ENCODE results near the gene RUBCNL. TPM values are rescaled to one million over a fixed set of nuclear protein-coding genes. Genes with fewer than 3 reads are reported as not detected.

The RUBCNL gene, protein sequence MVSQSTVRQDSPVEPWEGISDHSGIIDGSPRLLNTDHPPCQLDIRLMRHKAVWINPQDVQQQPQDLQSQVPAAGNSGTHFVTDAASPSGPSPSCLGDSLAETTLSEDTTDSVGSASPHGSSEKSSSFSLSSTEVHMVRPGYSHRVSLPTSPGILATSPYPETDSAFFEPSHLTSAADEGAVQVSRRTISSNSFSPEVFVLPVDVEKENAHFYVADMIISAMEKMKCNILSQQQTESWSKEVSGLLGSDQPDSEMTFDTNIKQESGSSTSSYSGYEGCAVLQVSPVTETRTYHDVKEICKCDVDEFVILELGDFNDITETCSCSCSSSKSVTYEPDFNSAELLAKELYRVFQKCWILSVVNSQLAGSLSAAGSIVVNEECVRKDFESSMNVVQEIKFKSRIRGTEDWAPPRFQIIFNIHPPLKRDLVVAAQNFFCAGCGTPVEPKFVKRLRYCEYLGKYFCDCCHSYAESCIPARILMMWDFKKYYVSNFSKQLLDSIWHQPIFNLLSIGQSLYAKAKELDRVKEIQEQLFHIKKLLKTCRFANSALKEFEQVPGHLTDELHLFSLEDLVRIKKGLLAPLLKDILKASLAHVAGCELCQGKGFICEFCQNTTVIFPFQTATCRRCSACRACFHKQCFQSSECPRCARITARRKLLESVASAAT
- total RNA-seq (2021) = 0.94 and 1.4 TPM in 2 replicates
- long read RNA-seq, partial matches to known transcripts = 1 of 14 reads
- long read RNA-seq, other reads (novel, unspliced or antisense) = 6 of 14 reads

GRCh38 chr13:46387064-46387851 is at the start of gene RUBCNL:
Gene RUBCNL, minus strand, starts transcription at chr13:46387252. Its CDS starts 14,777 bp downstream, at chr13:46372475.
- no peak within 1 kb of the TSS for H3T11ph ChIP-seq (ENCODE audit: low read length)

More at GRCh38 chr13:46387064-46387851, at the start of gene RUBCNL:
- no peak within 1 kb of the TSS for H4K91ac ChIP-seq (ENCODE audit: insufficient read length, low read depth, low read length)
- H2AK5ac ChIP-seq (ENCODE audit: insufficient read length, low read length) = no peak within 1 kb of the TSS
- no peak within 1 kb of the TSS for H2BK20ac ChIP-seq (ENCODE audit: low read depth, low read length, poor library complexity, severe bottlenecking)
- peaks cover 18% of the 10 kb centered on the region for H3K23me2 ChIP-seq (ENCODE audit: insufficient read length, low read depth, low read length, poor library complexity, severe bottlenecking)
- H2BK120ac ChIP-seq (ENCODE audit: low read depth, low read length, poor library complexity, severe bottlenecking) = no peak within 1 kb of the TSS
- Mint-ChIP-seq H3K36me3 (ENCODE audit: insufficient read depth in 1 of 3, low read depth in 3 of 3) (no peaks in the 10 kb centered on the region), H3K27ac (no peak within 1 kb of the TSS; a peak in 2 of 7 replicates), H3K4me3 (peak within 1 kb of the TSS; percentile 75 to 91), H3K27me3 (ENCODE audit: low read depth) (peaks cover 72% of the 10 kb centered on the region), H3K9me3 (no peaks in the 10 kb centered on the region), H3K4me1 (peaks cover 17 to 18% of the 10 kb centered on the region in 2 experiments)
- no peak within 1 kb of the TSS for H4K5ac ChIP-seq (ENCODE audit: insufficient read length, low read depth, low read length)
- no peak within 1 kb of the TSS for H3K27ac ChIP-seq (ENCODE audit: insufficient read length, low read depth, low read length)
- H2BK12ac ChIP-seq (ENCODE audit: insufficient read length, low read depth, low read length) = no peak within 1 kb of the TSS
- H3K4me2 ChIP-seq (ENCODE audit: insufficient read depth, insufficient read length, low read length) = peak within 1 kb of the TSS; percentile 65
- H3K4ac ChIP-seq (ENCODE audit: low read depth, low read length) = no peak within 1 kb of the TSS
- H3K14ac ChIP-seq (ENCODE audit: insufficient read depth, low read length) = no peak within 1 kb of the TSS; the same call in 1 of the 2 replicates
- no peak within 1 kb of the TSS for H2BK5ac ChIP-seq (ENCODE audit: insufficient read length, low read length)
- no peak within 1 kb of the TSS for H3K23ac ChIP-seq (ENCODE audit: insufficient read length, low read depth, low read length)
- no peaks in the 10 kb centered on the region for H3K79me2 ChIP-seq (ENCODE audit: insufficient read depth, low read length)
- H3K9ac ChIP-seq (ENCODE audit: extremely low read depth, insufficient read length, low read length) = no peak within 1 kb of the TSS
- DNase-seq = peak; percentile 70
- H2AFZ ChIP-seq (ENCODE audit: low read length) = peak within 1 kb of the TSS; percentile 18
- WGBS (ENCODE audit: extremely low coverage, insufficient read length, low lambda C conversion rate) = no CpG with 5 or more reads among the region's 70 CpGs
- no peaks in the 10 kb centered on the region for H3K79me1 ChIP-seq (ENCODE audit: insufficient read depth, low read depth, low read length, poor library complexity, severe bottlenecking)
- no peak; the same call in 2 of the 3 replicates for TF ChIP-seq CTCF (conservative IDR thresholded peaks at IDR 0.05)
- peaks cover 9% of the 10 kb centered on the region for H3K4me1 ChIP-seq (ENCODE audit: insufficient read depth, low read length)
- H3K18ac ChIP-seq (ENCODE audit: insufficient read length, low read depth, low read length) = no peak within 1 kb of the TSS
- H3K9me3 ChIP-seq (ENCODE audit: control insufficient read depth, low read depth, low read length) = no peaks in the 10 kb centered on the region
- no peak within 1 kb of the TSS for H3K56ac ChIP-seq (ENCODE audit: insufficient read length, low read depth, low read length)
- peaks cover 10% of the 10 kb centered on the region; the same call in 1 of the 2 replicates for H3K27me3 ChIP-seq (ENCODE audit: insufficient read depth, low read length)
- H4K20me1 ChIP-seq (ENCODE audit: control insufficient read depth, insufficient read depth, insufficient read length) = no peaks in the 10 kb centered on the region
- H2BK15ac ChIP-seq (ENCODE audit: low read depth, low read length) = no peak within 1 kb of the TSS
- no peak within 1 kb of the TSS for H4K8ac ChIP-seq (replicated peaks; ENCODE audit: insufficient read length, low read depth, low read length)
